ENCODE data around the gene ADGB.
"Not testable (repeated sequence)": the region's sequence is repeated elsewhere in the genome, so short reads cannot be mapped to it uniquely, and the experiment has no call there.

The ADGB gene

DNA sequence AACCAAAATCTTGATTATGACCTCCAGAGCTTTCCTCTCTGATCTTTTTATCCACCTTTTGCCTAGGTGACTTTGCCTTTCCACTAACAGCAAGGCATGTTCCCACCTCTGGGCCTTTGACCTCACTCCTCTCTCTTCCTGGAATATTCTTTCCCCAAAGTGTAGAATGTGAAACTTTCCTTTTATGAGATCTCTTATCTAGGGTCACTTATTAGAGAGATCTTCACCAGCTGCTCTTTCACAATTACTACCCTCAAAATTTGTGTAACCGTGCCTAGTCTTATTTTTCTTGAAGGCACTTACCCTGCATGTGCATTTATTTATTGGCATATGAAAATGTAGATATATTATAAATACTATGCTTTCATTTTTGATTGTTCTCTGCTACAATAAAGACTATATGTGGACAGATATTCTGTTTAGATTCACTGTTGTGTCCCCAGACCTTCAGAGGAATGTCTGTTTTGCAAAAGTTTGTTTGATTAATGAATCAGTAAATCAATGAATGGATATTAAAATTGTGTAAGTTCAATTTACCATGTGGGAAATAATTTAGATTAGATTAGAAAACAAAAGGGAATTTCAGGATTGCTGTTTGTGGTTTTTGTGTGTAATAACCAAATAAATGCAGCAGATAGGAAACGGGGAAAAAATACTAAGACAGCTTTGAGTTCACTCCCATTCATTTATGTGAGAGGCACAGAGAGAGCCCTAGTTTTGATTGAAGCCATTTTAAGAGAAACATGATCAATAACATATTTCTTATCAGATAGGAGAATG is 207.0 kb downstream of the ADGB start:
- H3K4me3 Mint-ChIP-seq: no peak overlapping the region
- ATAC-seq (no peak), DNase-seq (no peak)
- H3K27me3 Mint-ChIP-seq: no peaks in the 10 kb centered on the region
- H3K27ac Mint-ChIP-seq: no peak overlapping the region
- no peaks in the 10 kb centered on the region for H3K4me1 Mint-ChIP-seq
- H3K36me3 Mint-ChIP-seq (ENCODE audit: low read depth): no peaks in the 10 kb centered on the region
- no peaks in the 10 kb centered on the region for H3K9me3 Mint-ChIP-seq

DNA sequence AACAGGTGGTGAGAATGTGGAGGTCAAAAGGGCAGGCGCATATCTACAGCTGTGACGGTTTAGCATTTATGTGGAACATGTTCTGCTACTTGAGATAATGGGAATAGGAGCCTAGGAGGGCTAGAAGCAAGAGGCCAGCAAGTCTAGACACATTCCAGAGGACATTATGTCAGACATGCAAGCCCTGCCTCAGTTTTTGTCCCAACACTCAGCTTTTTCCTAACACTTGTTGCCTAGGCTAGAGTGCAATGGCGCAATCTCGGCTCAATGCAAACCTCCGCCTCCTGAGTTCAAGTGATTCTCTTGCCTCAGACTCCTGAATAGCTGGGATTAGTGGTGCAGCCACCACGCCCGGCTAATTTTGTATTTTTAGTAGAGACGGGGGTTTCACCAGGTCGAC is 210.2 kb downstream of the ADGB start:
- not testable (repeated sequence) for H3K27ac Mint-ChIP-seq; DNase-seq; H3K9me3 Mint-ChIP-seq; H3K27me3 Mint-ChIP-seq; H3K4me1 Mint-ChIP-seq; H3K4me3 Mint-ChIP-seq; H3K36me3 Mint-ChIP-seq (ENCODE audit: low read depth); ATAC-seq

DNA sequence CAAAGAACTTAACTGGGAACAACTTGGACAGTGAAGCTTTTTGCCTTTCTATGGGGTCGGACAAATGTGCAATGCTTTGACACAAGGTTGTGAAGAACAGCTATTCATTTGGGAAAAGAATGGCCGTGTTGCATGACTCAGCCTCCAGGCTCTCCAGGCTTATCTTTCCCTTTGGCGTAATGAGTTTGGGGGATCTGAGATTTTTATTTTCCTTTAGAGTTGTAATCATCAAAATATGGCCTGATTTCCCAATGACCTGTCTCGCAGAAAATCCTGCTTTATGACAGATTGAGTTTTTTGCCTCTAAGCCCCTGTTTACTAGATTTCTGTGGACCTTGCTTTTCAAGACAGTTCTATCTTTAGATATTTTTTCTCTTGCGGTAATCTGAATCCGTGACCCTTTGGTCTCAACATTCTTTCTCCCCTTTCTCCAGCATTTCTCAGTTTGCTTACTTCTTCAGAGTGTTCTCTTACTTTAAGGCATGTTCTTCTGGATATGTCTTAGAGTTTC is 214.1 kb downstream of the ADGB start:
- H3K27me3 Mint-ChIP-seq; H3K27ac Mint-ChIP-seq; H3K9me3 Mint-ChIP-seq; ATAC-seq; H3K4me1 Mint-ChIP-seq; H3K36me3 Mint-ChIP-seq (ENCODE audit: low read depth); H3K4me3 Mint-ChIP-seq; DNase-seq: not testable (repeated sequence)

DNA sequence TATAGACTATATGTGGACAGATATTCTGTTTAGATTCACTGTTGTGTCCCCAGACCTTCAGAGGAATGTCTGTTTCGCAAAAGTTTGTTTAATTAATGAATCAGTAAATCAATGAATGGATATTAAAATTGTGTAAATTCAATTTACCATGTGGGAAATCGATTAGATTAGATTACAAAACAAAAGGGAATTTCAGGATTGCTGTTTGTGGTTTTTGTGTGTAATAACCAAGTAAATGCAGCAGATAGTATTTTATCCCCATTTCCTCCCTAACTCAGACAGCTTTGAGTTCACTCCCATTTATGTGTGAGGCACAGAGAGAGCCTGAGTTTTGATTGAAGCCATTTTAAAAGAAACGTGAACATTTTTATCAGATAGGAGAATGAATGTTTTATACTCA is 214.8 kb downstream of the ADGB start:
- Mint-ChIP-seq H3K27me3 (no peaks in the 10 kb centered on the region), H3K27ac (no peak overlapping the region), H3K36me3 (ENCODE audit: low read depth) (no peaks in the 10 kb centered on the region), H3K4me1 (no peaks in the 10 kb centered on the region), H3K9me3 (no peaks in the 10 kb centered on the region), H3K4me3 (no peak overlapping the region)
- DNase-seq (no peak), ATAC-seq (no peak)

DNA sequence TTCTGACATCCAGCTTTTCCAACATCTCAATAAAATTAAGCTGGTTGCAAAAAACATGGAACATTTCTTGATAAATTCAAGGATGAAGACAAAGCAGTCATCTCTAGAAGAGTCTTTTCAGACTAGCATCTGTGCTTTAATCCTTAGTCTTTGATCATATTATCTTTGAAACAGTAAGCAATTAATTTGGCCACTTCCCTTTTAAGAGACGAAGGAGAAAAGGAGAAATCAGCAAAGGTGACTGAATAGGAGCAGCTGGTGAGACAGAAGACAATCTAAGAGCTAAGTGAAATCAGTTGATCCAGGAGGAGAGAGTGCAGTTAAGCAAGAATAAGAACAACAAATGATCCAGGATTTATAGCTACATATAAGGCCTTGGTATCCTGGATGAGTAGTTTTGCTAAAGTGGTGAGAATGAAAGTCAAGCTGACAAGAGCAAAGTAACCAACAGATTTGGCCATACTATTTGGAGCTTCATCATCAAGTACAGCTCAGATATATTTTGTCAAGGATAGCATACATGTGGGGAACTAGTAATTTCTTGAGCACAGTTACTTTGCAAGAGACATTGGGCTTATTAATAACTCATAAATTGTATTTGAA is 215.5 kb downstream of the ADGB start:
- Mint-ChIP-seq H3K4me3 (no peak overlapping the region), H3K27me3 (no peaks in the 10 kb centered on the region), H3K27ac (no peak overlapping the region), H3K36me3 (ENCODE audit: low read depth) (no peaks in the 10 kb centered on the region), H3K9me3 (no peaks in the 10 kb centered on the region), H3K4me1 (no peaks in the 10 kb centered on the region)
- no peak for ATAC-seq
- no peak for DNase-seq

DNA sequence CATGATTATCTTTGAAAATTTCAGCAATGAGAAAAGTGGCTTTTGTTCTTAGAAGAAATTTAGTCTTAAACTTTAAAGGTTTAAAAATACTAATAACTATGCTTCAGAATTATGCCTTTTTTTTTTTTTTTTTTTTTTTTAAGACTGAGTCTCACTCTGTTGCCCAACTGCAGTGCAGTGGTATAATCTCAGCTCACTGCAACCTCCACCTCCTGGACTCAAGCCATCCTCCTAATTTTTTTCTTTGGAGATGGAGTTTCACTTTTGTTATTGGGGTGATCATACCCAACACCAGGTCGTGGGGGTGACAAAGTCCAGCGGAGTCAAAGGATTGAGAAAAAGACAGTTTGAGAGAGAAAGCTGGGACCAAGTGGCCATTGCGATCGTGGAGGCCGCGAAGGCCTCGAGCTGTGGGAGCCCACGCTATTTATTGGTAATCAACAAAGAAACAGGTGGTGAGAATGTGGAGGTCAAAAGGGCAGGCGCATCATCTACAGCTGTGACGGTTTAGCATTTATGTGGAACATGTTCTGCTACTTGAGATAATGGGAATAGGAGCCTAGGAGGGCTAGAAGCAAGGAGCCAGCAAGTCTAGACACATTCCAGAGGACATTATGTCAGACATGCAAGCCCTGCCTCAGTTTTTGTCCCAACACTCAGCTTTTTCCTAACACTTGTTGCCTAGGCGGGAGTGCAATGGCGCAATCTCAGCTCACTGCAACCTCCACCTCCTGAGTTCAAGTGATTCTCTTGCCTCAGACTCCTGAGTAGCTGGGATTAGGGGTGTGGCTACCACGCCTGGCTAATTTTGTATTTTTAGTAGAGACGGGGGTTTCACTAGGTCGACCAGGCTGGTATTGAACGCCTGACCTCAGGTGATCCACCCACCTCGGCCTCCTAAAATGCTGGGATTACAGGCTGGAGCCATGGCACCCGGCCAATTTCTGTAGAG is 217.0 kb downstream of the ADGB start:
- not testable (repeated sequence) for H3K4me1 Mint-ChIP-seq; H3K27me3 Mint-ChIP-seq; DNase-seq; ATAC-seq; H3K27ac Mint-ChIP-seq; H3K4me3 Mint-ChIP-seq; H3K36me3 Mint-ChIP-seq (ENCODE audit: low read depth); H3K9me3 Mint-ChIP-seq

DNA sequence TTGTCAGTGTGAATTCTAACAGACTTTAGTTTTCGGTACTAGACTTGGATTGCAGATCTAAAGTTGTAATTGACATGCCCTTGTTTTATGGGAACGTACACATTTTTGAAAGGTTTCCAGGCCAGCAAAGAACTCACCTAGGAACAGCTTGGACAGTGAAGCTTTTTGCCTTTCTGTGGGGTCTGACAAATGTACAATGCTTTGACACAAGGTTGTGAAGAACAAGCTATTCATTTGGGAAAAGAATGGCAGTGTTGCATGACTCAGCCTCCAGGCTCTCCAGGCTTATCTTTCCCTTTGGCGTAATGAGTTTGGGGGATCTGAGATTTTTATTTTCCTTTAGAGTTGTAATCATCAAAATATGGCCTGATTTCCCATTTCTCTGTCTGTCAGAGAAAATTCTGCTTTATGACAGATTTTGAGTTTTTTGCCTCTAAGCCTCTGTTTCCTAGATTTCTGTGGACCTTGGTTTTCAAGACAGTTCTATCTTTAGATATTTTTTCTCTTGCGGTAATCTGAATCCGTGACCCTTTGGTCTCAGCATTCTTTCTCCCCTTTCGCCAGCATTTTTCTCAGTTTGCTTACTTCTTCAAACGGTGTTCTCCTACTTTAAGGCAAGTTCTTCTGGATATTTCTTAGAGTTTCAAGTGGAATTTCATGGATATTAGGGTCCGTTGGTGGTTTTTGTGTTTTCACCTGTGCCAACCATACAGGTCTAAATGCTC is 221.0 kb downstream of the ADGB start:
- H3K36me3 Mint-ChIP-seq (ENCODE audit: low read depth): no peaks in the 10 kb centered on the region
- H3K4me3 Mint-ChIP-seq: no peak overlapping the region
- no peaks in the 10 kb centered on the region for H3K4me1 Mint-ChIP-seq
- no peak overlapping the region for H3K27ac Mint-ChIP-seq
- no peaks in the 10 kb centered on the region for H3K9me3 Mint-ChIP-seq
- ATAC-seq (no peak), DNase-seq (no peak)
- no peaks in the 10 kb centered on the region for H3K27me3 Mint-ChIP-seq

DNA sequence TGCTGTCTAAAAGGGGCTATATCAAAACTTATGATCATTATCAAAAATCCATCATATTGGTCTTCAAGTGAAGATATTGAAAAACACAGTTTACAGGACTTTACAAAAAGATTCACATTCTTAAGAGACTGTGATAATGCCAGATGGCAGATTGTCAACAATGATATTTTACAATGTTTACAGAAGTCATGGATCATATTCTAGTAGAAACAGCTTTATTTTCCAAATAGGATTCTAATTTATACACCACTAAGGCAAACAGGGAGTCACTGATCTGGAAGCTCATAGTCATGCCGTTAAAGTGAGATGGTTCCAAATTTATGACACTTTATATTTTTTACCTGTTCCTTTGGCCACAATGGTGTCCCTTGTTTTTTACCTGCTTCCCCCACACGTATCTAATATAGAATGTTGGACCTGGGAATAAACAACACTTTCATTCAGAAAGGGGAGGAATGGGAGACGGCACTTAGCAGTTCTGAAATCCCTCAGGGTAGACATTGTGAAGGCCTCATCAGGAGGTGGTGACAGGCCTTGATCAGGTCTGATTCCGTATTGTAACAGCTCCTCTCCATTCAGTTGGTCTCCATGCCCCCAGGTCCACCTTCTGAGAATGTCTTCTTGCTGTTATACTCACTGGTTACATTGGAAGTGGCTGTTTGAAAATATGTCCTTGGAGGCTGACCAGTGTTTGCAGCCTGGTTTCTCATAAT is 228.6 kb downstream of the ADGB start:
- H3K27me3 Mint-ChIP-seq: peaks cover 3% of the 10 kb centered on the region
- ATAC-seq (no peak), DNase-seq (no peak)
- H3K36me3 Mint-ChIP-seq (ENCODE audit: low read depth): no peaks in the 10 kb centered on the region
- no peaks in the 10 kb centered on the region for H3K9me3 Mint-ChIP-seq
- no peak overlapping the region for H3K27ac Mint-ChIP-seq
- no peak overlapping the region for H3K4me3 Mint-ChIP-seq
- no peaks in the 10 kb centered on the region for H3K4me1 Mint-ChIP-seq

DNA sequence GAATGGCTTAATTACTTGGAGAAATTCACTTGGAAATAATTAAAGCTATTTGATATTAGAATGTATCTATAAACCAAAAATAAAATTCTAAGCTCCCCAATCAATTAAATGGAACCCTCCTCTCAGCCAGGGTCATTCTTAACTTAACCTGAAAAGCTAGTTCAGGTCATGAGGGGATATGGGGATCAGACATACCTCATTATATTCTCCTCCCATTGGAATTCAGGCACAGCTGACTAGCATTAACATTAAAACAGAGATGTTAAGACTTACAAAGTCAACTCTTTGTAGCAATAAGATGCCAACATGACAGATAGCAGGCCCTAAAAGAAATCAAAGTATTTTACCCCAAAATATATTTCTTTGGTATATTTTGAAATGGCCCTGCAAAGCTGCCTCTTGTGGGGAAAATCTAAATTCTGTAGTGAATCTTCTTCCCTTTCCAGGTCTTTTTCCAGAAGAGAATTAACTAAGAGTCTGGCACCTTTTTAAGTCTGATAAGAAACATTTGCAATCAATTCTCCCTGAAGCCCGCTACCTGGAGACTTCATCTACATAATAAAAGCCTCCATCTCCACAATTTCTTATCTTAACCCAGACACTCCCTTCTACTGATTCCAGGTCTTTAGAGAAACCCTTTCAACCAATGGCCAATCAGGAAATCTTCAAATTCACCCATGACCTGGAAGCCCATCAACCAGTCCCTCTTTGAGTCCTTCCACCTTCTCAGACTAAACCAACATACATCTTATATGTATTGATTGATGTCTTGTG is 231.2 kb downstream of the ADGB start:
- ATAC-seq (no peak), DNase-seq (no peak)
- no peaks in the 10 kb centered on the region for H3K9me3 Mint-ChIP-seq
- H3K27me3 Mint-ChIP-seq: peaks cover 7% of the 10 kb centered on the region
- H3K4me3 Mint-ChIP-seq: no peak overlapping the region
- H3K4me1 Mint-ChIP-seq: no peaks in the 10 kb centered on the region
- H3K27ac Mint-ChIP-seq: no peak overlapping the region
- H3K36me3 Mint-ChIP-seq (ENCODE audit: low read depth): no peaks in the 10 kb centered on the region

DNA sequence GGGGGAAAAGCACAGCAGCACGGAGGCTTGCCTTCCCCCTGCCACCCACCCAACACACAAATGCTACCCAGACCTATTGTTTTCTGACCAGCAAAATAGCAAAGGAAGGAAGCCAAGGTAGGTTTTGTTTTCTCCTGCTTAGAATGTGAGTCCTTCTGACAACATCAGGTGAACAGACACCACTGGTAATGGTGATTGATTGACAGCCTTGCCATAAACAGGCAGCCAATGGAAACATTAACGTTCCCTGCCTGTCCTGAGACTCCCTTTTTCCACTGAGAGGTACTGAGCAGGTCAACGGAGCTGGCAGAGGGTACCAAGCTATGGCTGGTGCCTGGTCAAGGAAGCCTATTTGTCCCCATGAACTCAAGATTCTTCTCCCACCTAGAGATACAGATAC is 234.4 kb downstream of the ADGB start:
- Mint-ChIP-seq H3K4me1 (no peaks in the 10 kb centered on the region), H3K36me3 (ENCODE audit: low read depth) (no peaks in the 10 kb centered on the region), H3K27me3 (peaks cover 9% of the 10 kb centered on the region), H3K27ac (no peak overlapping the region), H3K9me3 (no peaks in the 10 kb centered on the region), H3K4me3 (no peak overlapping the region)
- DNase-seq (no peak), ATAC-seq (no peak)

DNA sequence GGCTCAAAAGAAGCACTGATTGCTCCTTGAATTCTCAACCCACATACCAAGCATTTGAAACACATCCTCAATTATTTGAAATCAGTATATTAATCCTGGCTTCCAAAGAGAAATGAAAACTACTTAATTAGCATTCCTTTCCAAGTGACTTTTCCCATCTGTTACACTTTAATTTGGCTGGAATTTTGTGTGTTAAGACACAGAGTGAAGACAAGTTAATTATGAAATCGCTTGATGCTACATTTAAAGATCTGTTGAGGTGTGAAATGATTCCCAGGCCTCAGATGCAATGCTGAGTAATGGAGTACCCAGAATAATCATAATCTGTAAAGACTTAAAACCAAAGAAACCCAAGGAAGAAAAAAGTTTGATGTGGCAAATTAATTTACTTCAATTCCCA is 241.4 kb downstream of the ADGB start:
- H3K9me3 Mint-ChIP-seq: peaks cover 7% of the 10 kb centered on the region
- no peak for DNase-seq
- no peak overlapping the region for H3K27ac Mint-ChIP-seq
- ATAC-seq: no peak
- no peaks in the 10 kb centered on the region for H3K4me1 Mint-ChIP-seq
- H3K36me3 Mint-ChIP-seq (ENCODE audit: low read depth): peaks cover 2% of the 10 kb centered on the region
- peaks cover 4% of the 10 kb centered on the region for H3K27me3 Mint-ChIP-seq
- H3K4me3 Mint-ChIP-seq: no peak overlapping the region

DNA sequence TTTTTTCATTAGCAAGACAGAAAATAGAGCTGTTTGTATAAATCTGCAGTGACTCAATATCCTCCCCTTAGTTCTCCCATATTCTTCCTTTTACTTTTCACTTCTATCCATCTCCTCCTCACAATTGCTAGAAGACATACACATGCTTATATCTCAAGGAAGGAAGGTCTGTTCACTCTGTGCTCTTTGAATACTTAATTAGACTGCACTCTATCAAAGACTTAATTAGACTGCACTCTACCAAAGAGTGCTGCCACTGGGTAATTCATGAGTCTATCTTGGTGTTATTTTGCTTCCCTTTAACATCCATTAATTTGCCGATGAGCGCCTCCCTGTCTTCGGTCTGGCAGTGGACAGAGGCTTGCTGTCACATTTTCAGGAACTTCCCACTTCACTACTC is 241.9 kb downstream of the ADGB start:
- no peak for DNase-seq
- no peak for ATAC-seq
- Mint-ChIP-seq H3K4me3 (no peak overlapping the region), H3K27ac (no peak overlapping the region), H3K9me3 (peaks cover 10% of the 10 kb centered on the region), H3K4me1 (no peaks in the 10 kb centered on the region), H3K36me3 (ENCODE audit: low read depth) (peaks cover 2% of the 10 kb centered on the region), H3K27me3 (peaks cover 4% of the 10 kb centered on the region)

DNA sequence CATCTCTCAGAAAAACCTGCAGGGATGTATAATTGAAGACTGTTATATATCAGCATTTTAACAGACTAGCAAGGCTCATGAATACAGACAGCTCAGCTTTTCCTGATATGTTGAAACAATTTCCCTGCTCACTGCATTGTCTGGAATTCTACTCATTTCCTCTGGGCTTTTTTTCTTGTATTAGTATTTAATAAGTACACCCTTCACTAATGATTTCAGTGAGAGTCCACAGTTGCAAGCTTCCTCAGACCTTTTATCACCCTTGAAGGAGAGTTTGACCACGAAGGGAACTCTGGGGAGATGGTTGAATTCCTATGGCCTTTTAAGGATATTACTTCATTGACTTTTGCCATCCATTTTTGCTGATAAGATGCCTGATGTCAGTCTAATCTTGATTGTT is 248.7 kb downstream of the ADGB start:
- ATAC-seq (no peak), DNase-seq (no peak)
- Mint-ChIP-seq H3K36me3 (ENCODE audit: low read depth) (peaks cover 19% of the 10 kb centered on the region), H3K9me3 (peaks cover 34% of the 10 kb centered on the region), H3K27me3 (peaks cover 5% of the 10 kb centered on the region), H3K27ac (no peak overlapping the region), H3K4me1 (peaks cover 27% of the 10 kb centered on the region), H3K4me3 (no peak overlapping the region)

All from activated naive CD8-positive, alpha-beta T cell treated with anti-CD3 and anti-CD28 coated beads, Interleukin-2, amount 50 U/mL, for 24 hours (primary cell).